ENCODE results near the gene ADAM33. TPM values are rescaled to one million over a fixed set of nuclear protein-coding genes. Genes with fewer than 3 reads are reported as not detected.

ADAM33 gene
- total and polyA plus RNA-seq, 8 donors: 4.6 to 143 (median 28.3) TPM

DNA sequence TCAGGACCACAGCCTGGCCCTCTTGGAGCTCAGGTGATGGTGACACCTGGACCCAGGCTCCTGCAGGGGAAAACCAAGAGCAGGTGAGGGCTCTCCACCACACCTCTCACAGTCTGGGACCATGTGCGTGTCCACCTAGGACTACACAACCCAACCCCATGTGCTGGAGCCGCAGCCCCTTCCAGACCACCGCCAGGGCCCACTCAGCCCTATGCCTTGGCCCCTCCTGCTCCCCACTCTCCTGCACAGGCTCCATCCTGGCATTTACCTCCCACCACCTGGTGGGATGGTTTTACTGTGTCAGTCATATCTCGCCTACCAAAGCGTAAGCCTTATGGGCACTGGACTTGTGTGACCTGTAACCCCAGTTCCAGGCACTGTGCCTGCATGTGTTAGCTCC, 13.1 kb upstream of the ADAM33 start:
- Histone ChIP-seq H3K27ac (no peak overlapping the region), H3K9me3 (peaks cover 0 to 7% (median 3%) of the 10 kb centered on the region in 4 donors), H3K4me1 (no peaks in the 10 kb centered on the region), H3K4me3 (no peak overlapping the region), H3K27me3 (no peaks in the 10 kb centered on the region), H3K36me3 (no peaks in the 10 kb centered on the region)
- intact Hi-C loops (cut with DNase I; ENCODE audit: low total_unique reads): no loop called here
- 83 to 98% (median 91%) methylated on average over 5 of the region's 5 CpGs for WGBS, 5 donors
- no peak for DNase-seq
- TF ChIP-seq POLR2A (IDR thresholded peaks at IDR 0.05) (no peak), EP300 (IDR thresholded peaks at IDR 0.05) (no peak), POLR2AphosphoS5 (IDR thresholded peaks at IDR 0.05) (no peak)
- TF ChIP-seq, protein P1, sequence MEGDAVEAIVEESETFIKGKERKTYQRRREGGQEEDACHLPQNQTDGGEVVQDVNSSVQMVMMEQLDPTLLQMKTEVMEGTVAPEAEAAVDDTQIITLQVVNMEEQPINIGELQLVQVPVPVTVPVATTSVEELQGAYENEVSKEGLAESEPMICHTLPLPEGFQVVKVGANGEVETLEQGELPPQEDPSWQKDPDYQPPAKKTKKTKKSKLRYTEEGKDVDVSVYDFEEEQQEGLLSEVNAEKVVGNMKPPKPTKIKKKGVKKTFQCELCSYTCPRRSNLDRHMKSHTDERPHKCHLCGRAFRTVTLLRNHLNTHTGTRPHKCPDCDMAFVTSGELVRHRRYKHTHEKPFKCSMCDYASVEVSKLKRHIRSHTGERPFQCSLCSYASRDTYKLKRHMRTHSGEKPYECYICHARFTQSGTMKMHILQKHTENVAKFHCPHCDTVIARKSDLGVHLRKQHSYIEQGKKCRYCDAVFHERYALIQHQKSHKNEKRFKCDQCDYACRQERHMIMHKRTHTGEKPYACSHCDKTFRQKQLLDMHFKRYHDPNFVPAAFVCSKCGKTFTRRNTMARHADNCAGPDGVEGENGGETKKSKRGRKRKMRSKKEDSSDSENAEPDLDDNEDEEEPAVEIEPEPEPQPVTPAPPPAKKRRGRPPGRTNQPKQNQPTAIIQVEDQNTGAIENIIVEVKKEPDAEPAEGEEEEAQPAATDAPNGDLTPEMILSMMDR (IDR thresholded peaks at IDR 0.05): no peak

DNA sequence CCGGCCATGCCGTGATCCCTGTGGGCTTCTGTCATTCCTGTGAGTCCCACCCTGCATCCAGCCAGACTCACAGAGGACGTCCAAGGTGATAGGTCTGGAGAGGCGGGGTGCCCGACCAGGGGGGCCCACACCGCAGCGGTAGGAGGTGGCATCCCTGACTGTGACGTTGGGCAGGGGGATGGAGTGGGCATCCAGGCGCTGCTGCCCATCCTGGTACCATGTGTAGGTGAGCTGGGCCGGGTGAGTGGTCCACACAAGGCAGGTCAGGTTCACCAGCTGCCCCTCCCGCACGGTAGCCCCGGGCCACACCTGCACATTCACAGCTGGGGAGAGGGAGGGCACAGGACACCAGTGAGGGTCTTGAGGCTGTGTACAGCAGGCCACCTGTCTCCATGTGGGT, 11.6 kb upstream of the ADAM33 start:
- 82 to 88% (median 84%) methylated on average over 10 to 13 of the region's 13 CpGs for WGBS, 5 donors
- Histone ChIP-seq H3K4me1 (no peaks in the 10 kb centered on the region), H3K9me3 (peaks cover 0 to 7% (median 3%) of the 10 kb centered on the region in 4 donors), H3K4me3 (no peak overlapping the region), H3K27me3 (no peaks in the 10 kb centered on the region), H3K36me3 (no peaks in the 10 kb centered on the region), H3K27ac (no peak overlapping the region)
- TF ChIP-seq EP300 (IDR thresholded peaks at IDR 0.05) (no peak), POLR2A (IDR thresholded peaks at IDR 0.05) (no peak), POLR2AphosphoS5 (IDR thresholded peaks at IDR 0.05) (no peak)
- TF ChIP-seq, protein P1 (IDR thresholded peaks at IDR 0.05): no peak
- intact Hi-C loops (cut with DNase I; ENCODE audit: low total_unique reads): no loop called here
- DNase-seq: no peak

DNA sequence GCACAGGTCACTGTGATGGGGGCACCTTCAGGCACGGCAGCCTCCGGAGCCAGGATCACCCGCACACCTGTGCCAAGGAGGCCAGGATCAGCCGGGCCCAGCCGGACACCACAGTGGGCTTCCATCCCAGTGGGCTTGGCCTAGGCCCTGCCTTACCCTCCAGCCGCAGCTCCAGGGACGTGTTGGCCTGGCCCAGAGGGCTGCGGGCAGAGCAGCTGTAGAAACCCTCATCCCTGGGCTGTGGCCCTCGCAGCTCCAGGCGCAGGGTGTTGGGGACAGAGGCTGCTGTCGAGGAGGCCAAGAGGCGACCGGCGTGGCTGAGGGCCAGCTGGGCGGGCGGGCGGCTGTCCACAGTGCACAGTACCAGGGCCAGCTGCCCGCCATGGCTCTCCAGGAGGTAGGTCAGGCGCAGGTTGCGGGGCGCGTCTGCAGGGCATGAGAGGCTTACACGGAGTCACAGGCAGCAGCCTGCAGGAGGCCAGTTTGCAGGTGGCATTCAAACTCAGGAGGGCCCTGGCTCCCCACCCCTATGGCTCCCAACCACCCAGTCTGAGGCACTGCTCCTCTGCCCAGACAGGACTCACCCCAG, 11.0 kb upstream of the ADAM33 start:
- peaks cover 0 to 7% (median 3%) of the 10 kb centered on the region in 4 donors for H3K9me3 ChIP-seq
- no peaks in the 10 kb centered on the region for H3K27me3 ChIP-seq
- no peaks in the 10 kb centered on the region for H3K36me3 ChIP-seq
- H3K4me1 ChIP-seq: peaks cover 0 to 2% (median under 1%) of the 10 kb centered on the region in 4 donors
- intact Hi-C loops (cut with DNase I; ENCODE audit: low total_unique reads): no loop called here
- TF ChIP-seq POLR2AphosphoS5 (IDR thresholded peaks at IDR 0.05) (no peak), EP300 (IDR thresholded peaks at IDR 0.05) (no peak), POLR2A (IDR thresholded peaks at IDR 0.05) (no peak)
- TF ChIP-seq, protein P1 (IDR thresholded peaks at IDR 0.05): no peak
- WGBS, 5 donors: 85 to 90% (median 86%) methylated on average over 10 to 23 of the region's 23 CpGs
- DNase-seq: no peak
- no peak overlapping the region for H3K27ac ChIP-seq
- H3K4me3 ChIP-seq: no peak overlapping the region

DNA sequence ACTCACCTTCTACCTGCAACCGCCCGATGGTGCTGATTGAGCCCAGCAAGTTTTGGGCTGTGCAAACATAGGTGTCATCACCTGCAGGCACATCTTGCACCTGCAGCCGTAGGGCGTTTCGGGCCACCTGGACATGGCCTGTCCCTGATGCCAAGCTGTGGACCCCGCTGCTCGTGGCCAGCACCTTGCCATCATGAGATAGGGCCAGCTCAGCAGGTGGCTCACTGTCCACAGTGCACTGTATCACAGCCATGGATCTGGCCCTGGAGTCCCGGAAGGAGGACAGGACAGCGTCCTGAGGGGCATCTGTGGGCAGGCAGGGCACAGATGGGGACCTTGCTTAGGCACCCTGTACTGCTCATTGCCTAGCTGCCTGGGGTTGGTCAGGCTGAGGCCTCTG, 10.1 kb upstream of the ADAM33 start:
- Histone ChIP-seq H3K27ac (no peak overlapping the region), H3K36me3 (no peaks in the 10 kb centered on the region), H3K4me3 (no peak overlapping the region), H3K4me1 (peaks cover 0 to 11% (median 5%) of the 10 kb centered on the region in 4 donors), H3K27me3 (no peaks in the 10 kb centered on the region), H3K9me3 (peaks cover 0 to 7% (median 3%) of the 10 kb centered on the region in 4 donors)
- no peak for DNase-seq
- TF ChIP-seq EP300 (IDR thresholded peaks at IDR 0.05): no peak
- no peak for TF ChIP-seq POLR2A (IDR thresholded peaks at IDR 0.05)
- TF ChIP-seq, protein P1 (IDR thresholded peaks at IDR 0.05): no peak
- TF ChIP-seq POLR2AphosphoS5 (IDR thresholded peaks at IDR 0.05): no peak
- 71 to 88% (median 82%) methylated on average over 2 to 9 of the region's 9 CpGs for WGBS, 5 donors
- intact Hi-C loops (cut with DNase I; ENCODE audit: low total_unique reads): no loop called here
